Smooth muscle cell (in vitro differentiated cells): ENCODE measurements around the gene ENOSF1. TPM values are rescaled to one million over a fixed set of nuclear protein-coding genes. Genes with fewer than 3 reads are reported as not detected.

ENCODE experiments used
- DNase-seq: peaks from one replicate; lab custom pipeline; 2025; ENCODE audit not compliant: unreplicated experiment; lab: John Stamatoyannopoulos, UW
- H2AFZ ChIP-seq: fragments of 200-600 bp; sonication (generic); 2 replicates; pipeline ENCODE4 v1.6.0; 2016; ENCODE audit warnings: antibody characterized with exemption, low read depth, mild to moderate bottlenecking
- H3F3A ChIP-seq: fragments of 200-600 bp; sonication (generic); 2 replicates; pipeline ENCODE4 v1.6.0; 2017; ENCODE audit warnings: antibody characterized with exemption, low read depth
- H3K27ac ChIP-seq: fragments of 200-600 bp; sonication (generic); 2 replicates; pipeline ENCODE4 v1.5.1; 2016; ENCODE audit warnings: low read depth, mild to moderate bottlenecking
- H3K27me3 ChIP-seq: fragments of 200-600 bp; sonication (generic); 2 replicates; pipeline ENCODE4 v1.6.1; 2016; ENCODE audit warnings: low read depth, mild to moderate bottlenecking
- H3K36me3 ChIP-seq: fragments of 200-600 bp; sonication (generic); 2 replicates; pipeline ENCODE4 v1.5.1; 2016; ENCODE audit warnings: low read depth
- H3K4me1 ChIP-seq: fragments of 200-600 bp; sonication (generic); 2 replicates; pipeline ENCODE4 v1.5.1; 2016; ENCODE audit warnings: low read depth
- H3K4me2 ChIP-seq: fragments of 200-600 bp; sonication (generic); 2 replicates; pipeline ENCODE4 v1.6.0; 2016; ENCODE audit warnings: mild to moderate bottlenecking
- H3K4me3 ChIP-seq: fragments of 200-600 bp; sonication (generic); 2 replicates; pipeline ENCODE4 v1.5.1; 2016; ENCODE audit warnings: mild to moderate bottlenecking
- H3K79me2 ChIP-seq: fragments of 200-600 bp; sonication (generic); 2 replicates; pipeline ENCODE4 v1.6.0; 2016; ENCODE audit warnings: low read depth, mild to moderate bottlenecking
- H3K9ac ChIP-seq: fragments of 200-600 bp; sonication (generic); 2 replicates; pipeline ENCODE4 v1.6.0; 2016; ENCODE audit warnings: low read depth
- H3K9me3 ChIP-seq: fragments of 200-600 bp; sonication (generic); replicated peaks from 2 replicates; pipeline ENCODE4 v1.5.1; 2016; ENCODE audit warnings: low read depth
- H4K20me1 ChIP-seq: fragments of 200-600 bp; sonication (generic); 2 replicates; pipeline ENCODE4 v1.6.0; 2016; ENCODE audit warnings: low read depth
- WGBS: methylation state at CpG from one replicate; pipeline ENCODE4 v1.1.7; 2016; ENCODE audit warnings: low lambda C conversion rate; 5-methylcytosine and 5-hydroxymethylcytosine counted together
- polyA plus RNA-seq: library from polyadenylated mRNA; unstranded; fragments of >200 nt; fragmentation: Nextera tagmentation; extraction: Ambion mirVana; gene quantifications from 2 replicates; pipeline ENCODE4 v1.2.1, GENCODE V29; 2016
- total RNA-seq: library from RNA; depleted of rRNA; stranded (reverse); fragments of >200 nt; gene quantifications from 2 replicates; pipeline ENCODE4 v1.2.3, GENCODE V29; 2014
- TF ChIP-seq, protein P1 (sequence below): fragments of 200-600 bp; sonication (generic); IDR thresholded peaks from 2 replicates; pipeline ENCODE4 v1.5.1; 2017; ENCODE audit warnings: borderline replicate concordance, mild to moderate bottlenecking, antibody characterized with exemption; ENCODE audit not compliant: insufficient read depth, poor library complexity, severe bottlenecking

Gene ENOSF1
- total and polyA plus RNA-seq, 2 experiments from 2014 or later: 6.6 to 12.4 TPM

DNA sequence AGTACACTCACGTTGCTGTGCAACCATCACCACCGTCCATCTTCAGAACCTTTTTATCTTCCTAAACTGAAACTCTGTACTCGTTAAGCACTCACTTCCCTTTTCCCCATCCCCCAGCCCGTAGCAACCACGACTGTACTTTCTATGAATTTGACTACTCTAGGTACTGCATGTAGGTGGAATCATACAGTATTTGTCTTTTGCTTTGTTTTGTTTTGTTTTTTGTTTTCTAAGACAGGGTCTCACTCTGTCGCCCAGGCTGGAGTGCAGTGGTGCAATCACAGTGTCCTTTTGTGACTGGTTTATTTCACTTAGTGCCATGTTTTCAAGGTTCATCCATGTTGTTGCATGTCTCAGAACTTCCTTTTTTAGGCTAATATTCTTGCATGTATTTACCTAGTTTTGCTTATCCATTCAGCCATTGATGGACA is 62.0 kb downstream of the ENOSF1 start:
- Histone ChIP-seq H3K36me3 (no peaks in the 10 kb centered on the region), H3K9me3 (no peaks in the 10 kb centered on the region), H3K79me2 (no peaks in the 10 kb centered on the region), H3K4me3 (no peak overlapping the region), H3K27me3 (no peaks in the 10 kb centered on the region), H2AFZ (no peak overlapping the region), H3K27ac (no peak overlapping the region), H3F3A (no peaks in the 10 kb centered on the region), H3K4me1 (no peaks in the 10 kb centered on the region), H3K4me2 (no peak overlapping the region), H3K9ac (no peak overlapping the region), H4K20me1 (no peaks in the 10 kb centered on the region)
- no peak for DNase-seq
- TF ChIP-seq, protein P1, sequence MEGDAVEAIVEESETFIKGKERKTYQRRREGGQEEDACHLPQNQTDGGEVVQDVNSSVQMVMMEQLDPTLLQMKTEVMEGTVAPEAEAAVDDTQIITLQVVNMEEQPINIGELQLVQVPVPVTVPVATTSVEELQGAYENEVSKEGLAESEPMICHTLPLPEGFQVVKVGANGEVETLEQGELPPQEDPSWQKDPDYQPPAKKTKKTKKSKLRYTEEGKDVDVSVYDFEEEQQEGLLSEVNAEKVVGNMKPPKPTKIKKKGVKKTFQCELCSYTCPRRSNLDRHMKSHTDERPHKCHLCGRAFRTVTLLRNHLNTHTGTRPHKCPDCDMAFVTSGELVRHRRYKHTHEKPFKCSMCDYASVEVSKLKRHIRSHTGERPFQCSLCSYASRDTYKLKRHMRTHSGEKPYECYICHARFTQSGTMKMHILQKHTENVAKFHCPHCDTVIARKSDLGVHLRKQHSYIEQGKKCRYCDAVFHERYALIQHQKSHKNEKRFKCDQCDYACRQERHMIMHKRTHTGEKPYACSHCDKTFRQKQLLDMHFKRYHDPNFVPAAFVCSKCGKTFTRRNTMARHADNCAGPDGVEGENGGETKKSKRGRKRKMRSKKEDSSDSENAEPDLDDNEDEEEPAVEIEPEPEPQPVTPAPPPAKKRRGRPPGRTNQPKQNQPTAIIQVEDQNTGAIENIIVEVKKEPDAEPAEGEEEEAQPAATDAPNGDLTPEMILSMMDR: no peak
- 55% methylated on average over 6 of the region's 6 CpGs for WGBS

DNA sequence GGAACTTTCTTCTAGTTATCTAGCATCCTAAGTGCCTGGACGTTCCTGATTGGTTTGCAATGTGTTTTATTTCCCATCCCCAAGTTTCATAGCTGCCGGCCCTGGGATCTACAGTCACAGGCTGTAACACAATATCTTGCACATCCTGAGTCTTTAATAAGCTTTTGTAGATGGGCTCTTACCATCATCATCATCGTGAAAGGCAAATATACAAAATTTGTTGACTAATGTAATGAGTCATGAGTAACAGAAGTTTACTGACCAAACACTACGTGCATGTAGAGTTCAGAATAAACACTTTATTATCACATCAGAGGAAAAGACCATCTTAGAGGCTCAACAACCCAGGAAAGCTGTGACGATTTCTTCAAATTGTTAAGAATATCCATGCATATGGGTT is 63.1 kb downstream of the ENOSF1 start:
- Histone ChIP-seq H2AFZ (no peak overlapping the region), H3K27ac (no peak overlapping the region), H4K20me1 (no peaks in the 10 kb centered on the region), H3F3A (no peaks in the 10 kb centered on the region), H3K27me3 (no peaks in the 10 kb centered on the region), H3K36me3 (no peaks in the 10 kb centered on the region), H3K9ac (no peak overlapping the region), H3K79me2 (no peaks in the 10 kb centered on the region), H3K4me1 (no peaks in the 10 kb centered on the region), H3K4me2 (no peak overlapping the region), H3K4me3 (no peak overlapping the region), H3K9me3 (no peaks in the 10 kb centered on the region)
- no peak for DNase-seq
- WGBS: 75% methylated on average over 5 of the region's 5 CpGs
- TF ChIP-seq, protein P1: no peak

DNA sequence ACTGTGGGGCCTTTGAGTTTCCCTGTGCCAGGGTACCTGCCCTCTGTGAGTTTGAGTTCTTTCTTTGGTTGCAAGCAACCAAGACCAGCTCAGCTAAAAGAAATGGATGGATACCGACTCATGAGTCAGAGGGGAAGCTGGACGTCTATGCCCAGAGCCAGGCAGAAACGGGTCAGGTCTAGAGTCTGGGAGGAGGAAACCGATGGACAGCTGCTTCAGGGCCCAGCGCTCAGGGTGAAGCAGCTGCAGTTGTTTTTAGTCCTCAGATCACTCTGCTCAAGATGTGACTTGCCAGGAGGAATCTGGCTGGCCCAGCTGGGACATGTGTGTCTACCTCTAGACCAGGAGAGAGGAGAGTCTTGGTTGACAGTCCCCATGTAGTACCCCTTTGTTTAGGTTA is 65.1 kb downstream of the ENOSF1 start:
- Histone ChIP-seq H3K27me3 (no peaks in the 10 kb centered on the region), H3K36me3 (no peaks in the 10 kb centered on the region), H4K20me1 (no peaks in the 10 kb centered on the region), H3F3A (no peaks in the 10 kb centered on the region), H3K27ac (no peak overlapping the region), H3K79me2 (no peaks in the 10 kb centered on the region), H3K4me2 (no peak overlapping the region), H3K4me1 (no peaks in the 10 kb centered on the region), H3K9me3 (no peaks in the 10 kb centered on the region), H3K9ac (no peak overlapping the region), H2AFZ (no peak overlapping the region), H3K4me3 (no peak overlapping the region)
- TF ChIP-seq, protein P1: no peak
- WGBS: 85% methylated on average over 5 of the region's 5 CpGs
- no peak for DNase-seq

DNA sequence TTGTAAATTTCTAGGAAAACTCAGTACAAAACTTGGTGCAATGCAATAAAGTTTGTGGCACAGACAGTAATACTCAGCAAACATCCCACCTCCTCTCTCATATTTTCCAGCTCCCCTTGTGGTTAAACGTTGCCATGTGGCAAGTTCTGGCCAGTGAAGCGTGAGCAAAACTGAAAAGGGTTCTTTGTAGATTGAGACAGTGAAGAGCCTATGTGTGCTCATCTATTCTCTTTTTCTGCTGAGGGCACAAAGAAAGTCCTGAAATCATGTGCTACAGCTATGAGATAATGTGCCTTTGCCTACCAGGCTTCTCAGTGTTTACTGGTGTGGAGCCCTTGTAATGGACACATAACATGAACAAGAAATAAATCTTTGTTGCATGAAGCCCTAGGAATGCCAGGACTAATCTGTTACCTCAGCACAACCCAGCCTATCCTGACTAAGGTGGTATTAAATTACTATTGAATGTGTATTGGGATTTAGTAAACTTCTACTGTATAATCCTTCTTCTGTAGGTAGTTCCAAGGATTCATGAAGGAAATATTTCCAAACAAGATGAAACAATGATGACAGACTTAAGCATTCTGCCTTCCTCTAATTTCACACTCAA is 67.9 kb downstream of the ENOSF1 start:
- Histone ChIP-seq H3K27ac (no peak overlapping the region), H2AFZ (no peak overlapping the region), H3F3A (no peaks in the 10 kb centered on the region), H3K4me3 (no peak overlapping the region), H3K27me3 (no peaks in the 10 kb centered on the region), H3K4me1 (no peaks in the 10 kb centered on the region), H3K4me2 (no peak overlapping the region), H4K20me1 (no peaks in the 10 kb centered on the region), H3K9me3 (no peaks in the 10 kb centered on the region), H3K36me3 (no peaks in the 10 kb centered on the region), H3K79me2 (no peaks in the 10 kb centered on the region), H3K9ac (no peak overlapping the region)
- WGBS: 44% methylated on average over 2 of the region's 2 CpGs
- no peak for DNase-seq
- TF ChIP-seq, protein P1: no peak
